Fibroblast of skin of abdomen (primary cell): ENCODE measurements around the gene HILPDA.
"Not testable (repeated sequence)": the region's sequence is repeated elsewhere in the genome, so short reads cannot be mapped to it uniquely, and the experiment has no call there.

Experiments
- DNase-seq: peaks from one replicate; pipeline ENCODE4 v3.0.0-alpha.2; 2013

The HILPDA gene

GRCh38 chr7:128431754-128432153, 23.9 kb upstream of the HILPDA start:
- DNase-seq = no peak

- no peak for DNase-seq
These were observed 21.0 kb upstream of the HILPDA start for GRCh38 chr7:128434413-128435326.

- DNase-seq = no peak
These were observed 20.4 kb upstream of the HILPDA start for GRCh38 chr7:128435327-128435686.

- no peak for DNase-seq
These were observed 18.0 kb upstream of the HILPDA start for GRCh38 chr7:128437426-128438332.

GRCh38 chr7:128442356-128442755, 13.3 kb upstream of the HILPDA start:
- no peak for DNase-seq

GRCh38 chr7:128443831-128444600, 11.7 kb upstream of the HILPDA start:
- no peak for DNase-seq

GRCh38 chr7:128446306-128446705, 9.4 kb upstream of the HILPDA start:
- DNase-seq = no peak

GRCh38 chr7:128447941-128448564, 7.6 kb upstream of the HILPDA start:
- no peak for DNase-seq

- DNase-seq = no peak
These were observed 6.9 kb upstream of the HILPDA start for GRCh38 chr7:128448751-128449302.

- DNase-seq = no peak
These were observed 5.3 kb upstream of the HILPDA start for GRCh38 chr7:128450409-128450808.

GRCh38 chr7:128450913-128451312, 4.8 kb upstream of the HILPDA start:
- no peak for DNase-seq

GRCh38 chr7:128452552-128452951, 3.1 kb upstream of the HILPDA start:
- DNase-seq = no peak

- peak; percentile 91 for DNase-seq
These were observed 1.6 kb upstream of the HILPDA start for GRCh38 chr7:128453836-128454804.

GRCh38 chr7:128454808-128455542, 703 bp upstream of the HILPDA start:
- no peak for DNase-seq

GRCh38 chr7:128456255-128456725, 612 bp downstream of the HILPDA start:
- no peak for DNase-seq

GRCh38 chr7:128457385-128457784, 1.7 kb downstream of the HILPDA start:
- not testable (repeated sequence) for DNase-seq

- DNase-seq = no peak
These were observed 3.3 kb downstream of the HILPDA start for GRCh38 chr7:128458956-128459355.

- DNase-seq = peak; percentile 61
These were observed 3.8 kb downstream of the HILPDA start for GRCh38 chr7:128459394-128459878.

- DNase-seq = no peak
These were observed 6.8 kb downstream of the HILPDA start for GRCh38 chr7:128462460-128462859.

GRCh38 chr7:128463345-128463744, 7.7 kb downstream of the HILPDA start:
- not testable (repeated sequence) for DNase-seq
